Heart right ventricle (tissue), 16 donors: ENCODE measurements around the gene ARL16. TPM values are rescaled to one million over a fixed set of nuclear protein-coding genes. Genes with fewer than 3 reads are reported as not detected.

Experiments used
- ATAC-seq, 8 donors: fragments of 200-7000 bp; cut with Tn5 transposase; one replicate each; pipeline ENCODE4 v1.9.1; 2020; ENCODE audit warnings: mild to moderate bottlenecking in 8 of 8, moderate library complexity in 8 of 8, moderate number of reproducible peaks in 1 of 8
- DNase-seq, 2 donors: peaks; one replicate each; pipeline ENCODE4 v3.0.0-alpha.2; 2020
- H3K27ac ChIP-seq, 10 donors: fragments of 200-600 bp; sonication (generic) in 2 of 10; one replicate each; pipeline versions ENCODE4 v1.5.0 to v1.8.0; 2020 to 2022; ENCODE audit warnings: mild to moderate bottlenecking in 3 of 10
- H3K27me3 ChIP-seq, 7 donors: fragments of 200-600 bp; one replicate each; pipeline ENCODE4 v1.8.0; 2021 to 2022; ENCODE audit warnings: mild to moderate bottlenecking in 2 of 7
- H3K36me3 ChIP-seq, 9 donors: fragments of 200-600 bp; sonication (generic) in 1 of 9; one replicate each; pipeline versions ENCODE4 v1.5.0 to v1.8.0; 2020 to 2022; ENCODE audit warnings: mild to moderate bottlenecking in 2 of 9
- H3K4me1 ChIP-seq, 9 donors: fragments of 200-600 bp; sonication (generic) in 1 of 9; one replicate each; pipeline versions ENCODE4 v1.5.0 to v1.8.0; 2020 to 2022; ENCODE audit warnings: mild to moderate bottlenecking in 4 of 9
- H3K4me3 ChIP-seq, 10 donors: fragments of 200-600 bp; sonication (generic) in 2 of 10; one replicate each; pipeline versions ENCODE4 v1.5.0 to v1.8.0; 2020 to 2022; ENCODE audit warnings: mild to moderate bottlenecking in 7 of 10, moderate library complexity in 2 of 10
- H3K9me3 ChIP-seq, 11 donors: fragments of 200-600 bp in 10 of 11; sonication (generic) in 2 of 11; one replicate each; pipeline versions ENCODE4 v1.5.0 to v1.8.0; 2013 to 2022; ENCODE audit warnings: mild to moderate bottlenecking in 2 of 11, control low read depth in 1 of 11, moderate library complexity in 1 of 11
- CTCF ChIP-seq, 9 donors: fragments of 200-600 bp; sonication (generic) in 2 of 9; IDR thresholded peaks; one replicate each; pipeline versions ENCODE4 v1.5.0 to v1.8.0; 2021 to 2022; ENCODE audit warnings: antibody characterized with exemption in 9 of 9, mild to moderate bottlenecking in 5 of 9, moderate library complexity in 1 of 9
- WGBS, 2 donors: extraction: QIAGEN DNeasy Blood & Tissue Kit; methylation state at CpG; one replicate each; pipeline ENCODE4 v1.1.7; 2013; ENCODE audit warnings: inconsistent platforms in 1 of 2; 5-methylcytosine and 5-hydroxymethylcytosine counted together
- intact Hi-C, 10 donors: fragments of 100-400 bp; cut with DNase I; formaldehyde crosslinking; loops; one replicate each; pipeline versions ENCODE4 v1.11.1 to v1.14.2; 2022
- polyA plus RNA-seq, 2 donors: library from polyadenylated mRNA; stranded (reverse); fragments of 200-250 nt; gene quantifications; one replicate each; pipeline ENCODE4 v1.2.3, GENCODE V29; 2013
- total RNA-seq, 10 donors: library from RNA; stranded (reverse); fragmentation: NEBNext Ultra II Directional in 3 of 10; extraction: Animal tissue kit (Norgen Biotek cat#: 25700) in 3 of 10; gene quantifications; one replicate each; pipeline versions ENCODE4 v1.2.1 to v1.2.4, GENCODE V29; 2021 to 2023
- donor health status: Arrhythmogenic right ventricular cardiomyopathy.
- donor health status: ischemic (EF 13 %, LVEDD 7.1; RV severe dilation, severe dysfunction).
- donor health status: healthy with polysubstance abuse.
- donor health status: DM: no; HTN: yes; CAD: no.
- donor health status: DM: no; HTN: no; CAD: no.
- donor health status: ischemic (EF 25% LVEDD 6.9; RV normal size, moderate dysfunction).
- donor health status: ischemic (EF 25% LVEDD 5.7; RV mildly dilated, moderate dysfunction).
- donor health status: healthy.
- donor health status: DM: yes; HTN: yes; CAD: no.
- donor health status: Ischemic cardiomyopathy.
- donor health status: ischemic (EF 35%, LVEDD 5.7; RV mildly dilated, moderate dysfunction).
- donor health status: nonischemic (EF 11% LVEDD 7.7; RV severe dilation, severe dysfunction).
- donor health status: DM: yes; HTN: yes; CAD: no.
- donor health status: PGD.
- donor health status: ischemic (EF 29% LVEDD 5.4; RV normal size, mild dysfunction).
- donor health status: nonischemic (EF 23%, LVEDD 6.1; RV moderate dilation, normal function).

ARL16 gene
- total and polyA plus RNA-seq, 12 donors, result 11.1 to 41.2 (median 16.7) TPM

GRCh38 chr17:81719410-81720266 lies 36.0 kb upstream of the ARL16 start:
- Histone ChIP-seq H3K4me3 (no peak overlapping the region), H3K4me1 (peaks cover 0 to 22% (median 16%) of the 10 kb centered on the region in 9 donors), H3K36me3 (peaks cover 0 to 8% (median 0%) of the 10 kb centered on the region in 9 donors), H3K9me3 (no peaks in the 10 kb centered on the region), H3K27ac (no peak overlapping the region), H3K27me3 (peaks cover 0 to 6% (median 0%) of the 10 kb centered on the region in 7 donors)
- 87 to 92% methylated on average over 32 of the region's 33 CpGs for WGBS, 2 donors
- TF ChIP-seq CTCF (IDR thresholded peaks at IDR 0.05), result no peak
- intact Hi-C loops, result no loop called here
- DNase-seq (no peak), ATAC-seq (no peak)

GRCh38 chr17:81717766-81718089 lies 34.1 kb upstream of the ARL16 start:
- no peak for TF ChIP-seq CTCF (IDR thresholded peaks at IDR 0.05)
- intact Hi-C loops, result no loop called here
- peaks cover 0 to 8% (median 0%) of the 10 kb centered on the region in 9 donors for H3K36me3 ChIP-seq
- H3K9me3 ChIP-seq, result no peaks in the 10 kb centered on the region
- WGBS, 2 donors, result 95 to 96% methylated on average over 9 of the region's 9 CpGs
- peaks cover 0 to 24% (median 16%) of the 10 kb centered on the region in 9 donors for H3K4me1 ChIP-seq
- H3K27ac ChIP-seq, result no peak overlapping the region
- DNase-seq, result no peak
- no peak overlapping the region for H3K4me3 ChIP-seq
- ATAC-seq, result no peak
- no peaks in the 10 kb centered on the region for H3K27me3 ChIP-seq

GRCh38 chr17:81717049-81717765 lies 33.6 kb upstream of the ARL16 start:
- H3K27me3 ChIP-seq, result no peaks in the 10 kb centered on the region
- no peak for ATAC-seq
- H3K9me3 ChIP-seq, result no peaks in the 10 kb centered on the region
- H3K4me1 ChIP-seq, result peaks cover 0 to 21% (median 15%) of the 10 kb centered on the region in 9 donors
- intact Hi-C loops, result no loop called here
- no peak overlapping the region for H3K4me3 ChIP-seq
- H3K36me3 ChIP-seq, result peaks cover 0 to 8% (median 0%) of the 10 kb centered on the region in 9 donors
- 95 to 96% methylated on average over 25 of the region's 25 CpGs for WGBS, 2 donors
- DNase-seq, result no peak
- TF ChIP-seq CTCF (IDR thresholded peaks at IDR 0.05), result no peak
- H3K27ac ChIP-seq, result no peak overlapping the region

- ATAC-seq, result no peak
- Histone ChIP-seq H3K4me1 (peaks cover 0 to 18% (median 17%) of the 10 kb centered on the region in 9 donors), H3K36me3 (peaks cover 0 to 8% (median 0%) of the 10 kb centered on the region in 9 donors), H3K27me3 (no peaks in the 10 kb centered on the region), H3K27ac (no peak overlapping the region), H3K4me3 (no peak overlapping the region), H3K9me3 (no peaks in the 10 kb centered on the region)
- DNase-seq, result no peak
- WGBS, 2 donors, result 93% methylated on average over 12 of the region's 12 CpGs
- intact Hi-C loops, result no loop called here
- TF ChIP-seq CTCF (IDR thresholded peaks at IDR 0.05), result no peak
These were observed 33.0 kb upstream of the ARL16 start for GRCh38 chr17:81716674-81716996.
